NCI-H187 treated with DMSO at 0.1 percent for 48 hours (cell line): Measurements from ENCODE around the gene HSDL1.

Source experiments
- DNase-seq: peaks from one replicate; lab custom pipeline; 2025; lab: John Stamatoyannopoulos, UW

HSDL1 gene

GRCh38 chr16:84144859-84145639 lies at the start of gene HSDL1, which contains the start of gene DNAAF1:
TSS of gene HSDL1 (minus strand) at chr16:84145177. CDS start at chr16:84131321, 13,856 bp downstream.
TSS of gene DNAAF1 (plus strand) at chr16:84145308. CDS start at chr16:84145441, 133 bp downstream.
- no peak for DNase-seq

- DNase-seq = no peak
Measured at GRCh38 chr16:84194018-84194417, 49.0 kb upstream of the HSDL1 start.

GRCh38 chr16:84193480-84193879 lies 48.5 kb upstream of the HSDL1 start:
- DNase-seq = no peak

- DNase-seq = no peak
Measured at GRCh38 chr16:84191466-84191865, 46.5 kb upstream of the HSDL1 start.

- DNase-seq = no peak
Measured at GRCh38 chr16:84190731-84191388, 45.9 kb upstream of the HSDL1 start, which contains the start of gene ADAD2. TSS of gene ADAD2 (plus strand) at chr16:84191157. CDS start at chr16:84191231, 74 bp downstream.

GRCh38 chr16:84186685-84187437 lies 41.9 kb upstream of the HSDL1 start, which contains the start of gene TAF1C:
TSS of gene TAF1C (minus strand) at chr16:84187057. CDS start at chr16:84184988, 2,069 bp downstream.
- DNase-seq = no peak

GRCh38 chr16:84184775-84185174 lies 39.8 kb upstream of the HSDL1 start:
- no peak for DNase-seq

GRCh38 chr16:84183911-84184591 lies 39.1 kb upstream of the HSDL1 start:
- DNase-seq = no peak

GRCh38 chr16:84183572-84183875 lies 38.5 kb upstream of the HSDL1 start:
- no peak for DNase-seq

- DNase-seq = no peak
Measured at GRCh38 chr16:84182680-84183571, 37.9 kb upstream of the HSDL1 start.

GRCh38 chr16:84182104-84182503 lies 37.1 kb upstream of the HSDL1 start:
- DNase-seq = no peak

- no peak for DNase-seq
Measured at GRCh38 chr16:84181144-84181915, 36.4 kb upstream of the HSDL1 start.

- no peak for DNase-seq
Measured at GRCh38 chr16:84180519-84181140, 35.7 kb upstream of the HSDL1 start.

GRCh38 chr16:84179612-84180320 lies 34.8 kb upstream of the HSDL1 start:
- no peak for DNase-seq

GRCh38 chr16:84178892-84179611 lies 34.1 kb upstream of the HSDL1 start:
- DNase-seq = no peak

GRCh38 chr16:84178146-84178765 lies 33.3 kb upstream of the HSDL1 start:
- no peak for DNase-seq

- no peak for DNase-seq
Measured at GRCh38 chr16:84177741-84178073, 32.7 kb upstream of the HSDL1 start.
